Activated CD4-positive, alpha-beta T cell treated with anti-CD3 and anti-CD28 coated beads for 36 hours (primary cell): ENCODE measurements around the gene EBP. TPM values are rescaled to one million over a fixed set of nuclear protein-coding genes. Genes with fewer than 3 reads are reported as not detected.

Experiments
- ATAC-seq: fragments of 200-7000 bp; cut with Tn5 transposase; one replicate; pipeline ENCODE4 v1.10.0; 2021; ENCODE audit warnings: mild to moderate bottlenecking, moderate library complexity
- CTCF ChIA-PET: fragments of 350-600 bp; sonication (Branson Sonifier 250); formaldehyde crosslinking; loops from one replicate; lab custom pipeline; 2021; ENCODE audit warnings: antibody characterized with exemption; lab: Charles Lee
- POLR2A ChIA-PET: fragments of 350-600 bp; sonication (Branson Sonifier 250); formaldehyde crosslinking; loops from one replicate; lab custom pipeline; 2021; ENCODE audit warnings: antibody characterized with exemption, inconsistent platforms; lab: Charles Lee
- DNase-seq: peaks from one replicate; pipeline ENCODE4 v3.0.0-alpha.2; 2020
- H3K27ac Mint-ChIP-seq: one replicate; pipeline ENCODE4 v1.8.0; 2021; ENCODE audit warnings: mixed read lengths
- H3K27me3 Mint-ChIP-seq: one replicate; pipeline ENCODE4 v1.8.0; 2021; ENCODE audit warnings: mixed read lengths
- H3K36me3 Mint-ChIP-seq: one replicate; pipeline ENCODE4 v1.8.0; 2021; ENCODE audit warnings: low read depth, mixed read lengths
- H3K4me1 Mint-ChIP-seq: one replicate; pipeline ENCODE4 v1.8.0; 2021; ENCODE audit warnings: mixed read lengths
- H3K4me3 Mint-ChIP-seq: one replicate; pipeline ENCODE4 v1.8.0; 2021; ENCODE audit warnings: mild to moderate bottlenecking, moderate library complexity, mixed read lengths
- H3K9me3 Mint-ChIP-seq: one replicate; pipeline ENCODE4 v1.8.0; 2021; ENCODE audit warnings: low read depth, mixed read lengths
- intact Hi-C, 2 experiments: fragments of 100-400 bp; cut with DNase I in 1 of 2; cut with micrococcal nuclease in 1 of 2; formaldehyde crosslinking; loops; one replicate each; pipeline versions ENCODE4 v1.14.2 to v1.15.1; 2022 to 2024; cut with DNase I, micrococcal nuclease
- total RNA-seq, 2 experiments: library from RNA; stranded (reverse); gene quantifications; one replicate each; pipeline ENCODE4 v1.2.3, GENCODE V29; 2021

Gene EBP
- total RNA-seq, 2 experiments from 2014 or later: 137 to 140 TPM

- ATAC-seq (no peak), DNase-seq (no peak)
- Mint-ChIP-seq H3K27ac (no peak overlapping the region), H3K4me3 (no peak overlapping the region), H3K27me3 (no peaks in the 10 kb centered on the region), H3K36me3 (no peaks in the 10 kb centered on the region), H3K4me1 (no peaks in the 10 kb centered on the region), H3K9me3 (no peaks in the 10 kb centered on the region)
- intact Hi-C loops: loop anchor here in 1 of 2 experiments (5.0 kb wide), 1 partner anchor 660 kb away; no protein-coding TSS in a partner anchor
- ChIA-PET CTCF (interaction anchor here (0.6 kb wide), 2 partner anchors 25 to 799 kb away, joined by 3 read pairs; no protein-coding TSS in a partner anchor), POLR2A (no interaction called here)
Measured at GRCh38 chrX:48492293-48492910, 29.2 kb upstream of the EBP start.

GRCh38 chrX:48493890-48494364 is 27.7 kb upstream of the EBP start:
- ChIA-PET POLR2A (interaction anchor here (0.6 kb wide), 1 partner anchor 152 kb away, joined by 6 read pairs; no protein-coding TSS in a partner anchor), CTCF (interaction anchor here (1.0 kb wide), 2 partner anchors 9 to 26 kb away, joined by 3 read pairs; no protein-coding TSS in a partner anchor)
- H3K4me3 Mint-ChIP-seq: no peak overlapping the region
- ATAC-seq: peak; percentile 44
- H3K27ac Mint-ChIP-seq: no peak overlapping the region
- intact Hi-C loops: loop anchor here in 1 of 2 experiments (1.0 to 5.0 kb wide), 3 partner anchors 411 to 662 kb away; no protein-coding TSS in a partner anchor
- no peaks in the 10 kb centered on the region for H3K27me3 Mint-ChIP-seq
- H3K9me3 Mint-ChIP-seq: no peaks in the 10 kb centered on the region
- peak; percentile 52 for DNase-seq
- H3K36me3 Mint-ChIP-seq: no peaks in the 10 kb centered on the region
- H3K4me1 Mint-ChIP-seq: no peaks in the 10 kb centered on the region

- H3K4me1 Mint-ChIP-seq: no peaks in the 10 kb centered on the region
- H3K36me3 Mint-ChIP-seq: no peaks in the 10 kb centered on the region
- DNase-seq (no peak), ATAC-seq (no peak)
- POLR2A ChIA-PET: no interaction called here
- no peaks in the 10 kb centered on the region for H3K9me3 Mint-ChIP-seq
- intact Hi-C loops: no loop called here
- H3K27ac Mint-ChIP-seq: no peak overlapping the region
- H3K27me3 Mint-ChIP-seq: no peaks in the 10 kb centered on the region
- H3K4me3 Mint-ChIP-seq: no peak overlapping the region
- CTCF ChIA-PET: no interaction called here
Measured at GRCh38 chrX:48496660-48497059, 24.9 kb upstream of the EBP start.

- H3K4me3 Mint-ChIP-seq: no peak overlapping the region
- H3K4me1 Mint-ChIP-seq: no peaks in the 10 kb centered on the region
- H3K36me3 Mint-ChIP-seq: no peaks in the 10 kb centered on the region
- ATAC-seq (no peak), DNase-seq (no peak)
- ChIA-PET CTCF (interaction anchor here (0.8 kb wide), 1 partner anchor 24 kb away, joined by 3 read pairs; no protein-coding TSS in a partner anchor), POLR2A (interaction anchor here (0.7 kb wide), 1 partner anchor 13 kb away, joined by 3 read pairs; no protein-coding TSS in a partner anchor)
- no peaks in the 10 kb centered on the region for H3K9me3 Mint-ChIP-seq
- H3K27ac Mint-ChIP-seq: no peak overlapping the region
- H3K27me3 Mint-ChIP-seq: no peaks in the 10 kb centered on the region
- intact Hi-C loops: no loop called here
Measured at GRCh38 chrX:48497871-48498270, 23.7 kb upstream of the EBP start.

- no peak for DNase-seq
- H3K36me3 Mint-ChIP-seq: no peaks in the 10 kb centered on the region
- no peaks in the 10 kb centered on the region for H3K4me1 Mint-ChIP-seq
- H3K27ac Mint-ChIP-seq: no peak overlapping the region
- CTCF ChIA-PET: interaction anchor here (0.8 kb wide), 1 partner anchor 24 kb away, joined by 3 read pairs; no protein-coding TSS in a partner anchor
- H3K4me3 Mint-ChIP-seq: no peak overlapping the region
- no peaks in the 10 kb centered on the region for H3K27me3 Mint-ChIP-seq
- no peak for ATAC-seq
- POLR2A ChIA-PET: no interaction called here
- no peaks in the 10 kb centered on the region for H3K9me3 Mint-ChIP-seq
- intact Hi-C loops: no loop called here
Measured at GRCh38 chrX:48498374-48498809, 23.2 kb upstream of the EBP start.

GRCh38 chrX:48504261-48504660 is 17.3 kb upstream of the EBP start:
- intact Hi-C loops: no loop called here
- Mint-ChIP-seq H3K27ac (no peak overlapping the region), H3K4me1 (peaks cover under 1% of the 10 kb centered on the region), H3K4me3 (no peak overlapping the region), H3K36me3 (no peaks in the 10 kb centered on the region), H3K9me3 (no peaks in the 10 kb centered on the region), H3K27me3 (no peaks in the 10 kb centered on the region)
- POLR2A ChIA-PET: interaction anchor here (0.7 kb wide), 1 partner anchor 29 kb away, joined by 3 read pairs; no protein-coding TSS in a partner anchor
- no peak for ATAC-seq
- no peak for DNase-seq
- CTCF ChIA-PET: no interaction called here

- Mint-ChIP-seq H3K27me3 (no peaks in the 10 kb centered on the region), H3K4me1 (peaks cover 9% of the 10 kb centered on the region), H3K4me3 (no peak overlapping the region), H3K27ac (no peak overlapping the region), H3K9me3 (no peaks in the 10 kb centered on the region), H3K36me3 (no peaks in the 10 kb centered on the region)
- intact Hi-C loops: loop anchor here in 1 of 2 experiments (5.0 kb wide), 2 partner anchors 38 to 423 kb away; no protein-coding TSS in a partner anchor
- no peak for ATAC-seq
- POLR2A ChIA-PET: no interaction called here
- DNase-seq: no peak
- CTCF ChIA-PET: no interaction called here
Measured at GRCh38 chrX:48505481-48505880, 16.1 kb upstream of the EBP start.

GRCh38 chrX:48507246-48507645 is 14.4 kb upstream of the EBP start:
- Mint-ChIP-seq H3K4me3 (no peak overlapping the region), H3K4me1 (peaks cover 13% of the 10 kb centered on the region), H3K27me3 (no peaks in the 10 kb centered on the region), H3K27ac (no peak overlapping the region), H3K9me3 (no peaks in the 10 kb centered on the region), H3K36me3 (no peaks in the 10 kb centered on the region)
- ChIA-PET CTCF (interaction anchor here (0.8 kb wide), 1 partner anchor 14 kb away, joined by 3 read pairs; the partner anchor contains the start of gene EBP), POLR2A (no interaction called here)
- intact Hi-C loops: loop anchor here in 1 of 2 experiments (5.0 kb wide), 2 partner anchors 40 to 425 kb away; no protein-coding TSS in a partner anchor
- ATAC-seq (no peak), DNase-seq (no peak)

GRCh38 chrX:48508400-48509244 is 13.0 kb upstream of the EBP start, which contains the start of gene PORCN:
PORCN (plus strand) TSS chrX:48508992; CDS start chrX:48509821, 829 bp downstream.
- H3K27me3 Mint-ChIP-seq: no peaks in the 10 kb centered on the region
- no peaks in the 10 kb centered on the region for H3K9me3 Mint-ChIP-seq
- POLR2A ChIA-PET: no interaction called here
- DNase-seq (peak; percentile 87), ATAC-seq (peak; percentile 92)
- peak within 1 kb of the TSS; percentile 85 for H3K4me3 Mint-ChIP-seq
- H3K36me3 Mint-ChIP-seq: no peaks in the 10 kb centered on the region
- intact Hi-C loops: loop anchor here (1.0 to 5.0 kb wide), 7 partner anchors 13 to 426 kb away; partner anchors contain the start of genes EBP (in 2 of the 2), FTSJ1 (in 2 of the 2), RBM3 (in 1 of the 2) and TBC1D25 (in 1 of the 2)
- H3K27ac Mint-ChIP-seq: peak within 1 kb of the TSS; percentile 83
- CTCF ChIA-PET: no interaction called here
- peaks cover 13% of the 10 kb centered on the region for H3K4me1 Mint-ChIP-seq

- peak; percentile 21 for DNase-seq
- peak; percentile 31 for ATAC-seq
- CTCF ChIA-PET: no interaction called here
Measured at GRCh38 chrX:48509245-48509590, 12.4 kb upstream of the EBP start.

GRCh38 chrX:48509619-48510018 is 12.0 kb upstream of the EBP start:
- Mint-ChIP-seq H3K36me3 (no peaks in the 10 kb centered on the region), H3K9me3 (no peaks in the 10 kb centered on the region), H3K27me3 (no peaks in the 10 kb centered on the region), H3K27ac (peak overlapping the region; percentile 19), H3K4me3 (peak overlapping the region; percentile 85), H3K4me1 (peaks cover 13% of the 10 kb centered on the region)
- intact Hi-C loops: loop anchor here (2.0 to 5.0 kb wide), 4 partner anchors 33 to 427 kb away; partner anchors contain the start of genes FTSJ1 (in 1 of the 2) and RBM3 (in 1 of the 2)
- DNase-seq (no peak), ATAC-seq (no peak)
- ChIA-PET POLR2A (no interaction called here), CTCF (no interaction called here)

More at GRCh38 chrX:48509245-48509590, 12.4 kb upstream of the EBP start:
- Mint-ChIP-seq H3K27me3 (no peaks in the 10 kb centered on the region), H3K27ac (peak overlapping the region; percentile 83), H3K36me3 (no peaks in the 10 kb centered on the region), H3K4me1 (peaks cover 13% of the 10 kb centered on the region), H3K9me3 (no peaks in the 10 kb centered on the region), H3K4me3 (peak overlapping the region; percentile 85)
- intact Hi-C loops: loop anchor here (2.0 to 5.0 kb wide), 4 partner anchors 32 to 427 kb away; partner anchors contain the start of genes FTSJ1 (in 1 of the 2) and RBM3 (in 1 of the 2)
- POLR2A ChIA-PET: no interaction called here
